ENCODE measurements around the gene TKFC.

DNA sequence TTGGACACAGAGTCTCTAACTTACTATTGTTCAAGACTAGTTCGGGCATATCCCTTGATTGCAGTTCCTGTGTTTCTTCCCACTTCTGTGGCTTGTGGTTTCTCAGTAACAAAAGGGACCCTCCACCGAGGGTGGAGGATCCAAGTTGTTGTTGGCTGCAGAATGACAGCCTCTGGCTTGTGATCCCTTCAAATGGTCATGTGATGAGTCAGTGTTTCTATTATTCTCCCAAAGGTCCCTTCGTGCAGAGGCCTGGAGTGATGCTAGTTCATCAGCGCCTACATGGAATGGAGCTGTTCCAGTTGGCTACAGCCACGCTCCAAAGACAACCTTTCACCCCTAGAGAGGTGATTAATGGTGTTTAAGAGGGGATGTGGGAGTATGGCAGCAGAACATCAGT is 35.3 kb upstream of the TKFC start:
- TF ChIP-seq, protein P1, sequence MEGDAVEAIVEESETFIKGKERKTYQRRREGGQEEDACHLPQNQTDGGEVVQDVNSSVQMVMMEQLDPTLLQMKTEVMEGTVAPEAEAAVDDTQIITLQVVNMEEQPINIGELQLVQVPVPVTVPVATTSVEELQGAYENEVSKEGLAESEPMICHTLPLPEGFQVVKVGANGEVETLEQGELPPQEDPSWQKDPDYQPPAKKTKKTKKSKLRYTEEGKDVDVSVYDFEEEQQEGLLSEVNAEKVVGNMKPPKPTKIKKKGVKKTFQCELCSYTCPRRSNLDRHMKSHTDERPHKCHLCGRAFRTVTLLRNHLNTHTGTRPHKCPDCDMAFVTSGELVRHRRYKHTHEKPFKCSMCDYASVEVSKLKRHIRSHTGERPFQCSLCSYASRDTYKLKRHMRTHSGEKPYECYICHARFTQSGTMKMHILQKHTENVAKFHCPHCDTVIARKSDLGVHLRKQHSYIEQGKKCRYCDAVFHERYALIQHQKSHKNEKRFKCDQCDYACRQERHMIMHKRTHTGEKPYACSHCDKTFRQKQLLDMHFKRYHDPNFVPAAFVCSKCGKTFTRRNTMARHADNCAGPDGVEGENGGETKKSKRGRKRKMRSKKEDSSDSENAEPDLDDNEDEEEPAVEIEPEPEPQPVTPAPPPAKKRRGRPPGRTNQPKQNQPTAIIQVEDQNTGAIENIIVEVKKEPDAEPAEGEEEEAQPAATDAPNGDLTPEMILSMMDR (conservative IDR thresholded peaks at IDR 0.05; ENCODE audit: low read length) = no peak
- TF ChIP-seq EZH2phosphoT487 (IDR thresholded peaks at IDR 0.05; ENCODE audit: borderline replicate concordance) = no peak

Measured in Loucy (cell line).